DOHH2 (cell line): ENCODE data around the gene STOML1.
A peak's percentile ranks its signal among the peaks of the same experiment; 100 is the strongest.
"Not testable (repeated sequence)": the region's sequence is repeated elsewhere in the genome, so short reads cannot be mapped to it uniquely, and the experiment has no call there.

Source experiments
- H3F3A ChIP-seq: fragments of 200-600 bp; sonication (generic), shearing (Covaris generic); 2 replicates; pipeline ENCODE4 v1.6.0; 2016; ENCODE audit warnings: antibody characterized with exemption, mild to moderate bottlenecking; ENCODE audit not compliant: control insufficient read depth, insufficient read depth
- H3K27ac ChIP-seq: fragments of 200-600 bp; sonication (generic); 2 replicates; pipeline ENCODE4 v1.5.1; 2014; ENCODE audit warnings: low read depth, mild to moderate bottlenecking, low read length, moderate library complexity
- H3K27me3 ChIP-seq: fragments of 200-600 bp; sonication (generic); 2 replicates; pipeline ENCODE4 v1.6.1; 2014; ENCODE audit warnings: mild to moderate bottlenecking, low read length, mixed read lengths; ENCODE audit not compliant: control insufficient read depth
- H3K36me3 ChIP-seq: fragments of 200-600 bp; sonication (generic); 2 replicates; pipeline ENCODE4 v1.6.1; 2014; ENCODE audit warnings: mild to moderate bottlenecking, low read length, moderate library complexity, mixed read lengths; ENCODE audit not compliant: control insufficient read depth
- H3K4me1 ChIP-seq: fragments of 200-600 bp; sonication (generic); 2 replicates; pipeline ENCODE4 v1.6.1; 2014; ENCODE audit warnings: mild to moderate bottlenecking, low read length, mixed read lengths; ENCODE audit not compliant: control insufficient read depth
- H3K4me2 ChIP-seq: fragments of 200-600 bp; sonication (generic); 2 replicates; pipeline ENCODE4 v1.6.0; 2014; ENCODE audit warnings: mild to moderate bottlenecking, low read length, moderate library complexity
- H3K4me3 ChIP-seq: fragments of 200-600 bp; sonication (generic); 2 replicates; pipeline ENCODE4 v1.5.1; 2014; ENCODE audit warnings: mild to moderate bottlenecking, low read length, mixed read lengths
- H3K79me2 ChIP-seq: fragments of 200-600 bp; sonication (generic); 2 replicates; pipeline ENCODE4 v1.6.1; 2014; ENCODE audit warnings: mild to moderate bottlenecking, low read length, mixed read lengths; ENCODE audit not compliant: control insufficient read depth
- H3K9me2 ChIP-seq: fragments of 200-600 bp; sonication (generic); replicated peaks from 2 replicates; pipeline ENCODE4 v1.6.1; 2014; ENCODE audit warnings: mild to moderate bottlenecking, low read length, mixed read lengths; ENCODE audit not compliant: control insufficient read depth
- H3K9me3 ChIP-seq: fragments of 200-600 bp; sonication (generic); 2 replicates; pipeline ENCODE4 v1.6.1; 2014; ENCODE audit warnings: antibody characterized with exemption, low read length, mixed read lengths; ENCODE audit not compliant: control insufficient read depth, insufficient read depth
- H4K20me1 ChIP-seq: fragments of 200-600 bp; sonication (generic); 2 replicates; pipeline ENCODE4 v1.6.0; 2014; ENCODE audit warnings: low read depth, mild to moderate bottlenecking, antibody characterized with exemption, low read length, moderate library complexity; ENCODE audit not compliant: control insufficient read depth, insufficient read depth
- EZH2phosphoT487 ChIP-seq: fragments of 200-600 bp; sonication (generic); IDR thresholded peaks from 2 replicates; pipeline ENCODE4 v1.6.1; 2017; ENCODE audit warnings: borderline replicate concordance, mild to moderate bottlenecking, antibody characterized with exemption, low read length, moderate library complexity, mixed read lengths
- TF ChIP-seq, protein P1 (sequence below): fragments of 200-600 bp; sonication (generic); IDR thresholded peaks from one replicate; pipeline ENCODE4 v1.5.1; 2014; ENCODE audit warnings: antibody characterized with exemption, mild to moderate bottlenecking, low read depth, low read length; ENCODE audit not compliant: poor library complexity, severe bottlenecking

The STOML1 gene

DNA sequence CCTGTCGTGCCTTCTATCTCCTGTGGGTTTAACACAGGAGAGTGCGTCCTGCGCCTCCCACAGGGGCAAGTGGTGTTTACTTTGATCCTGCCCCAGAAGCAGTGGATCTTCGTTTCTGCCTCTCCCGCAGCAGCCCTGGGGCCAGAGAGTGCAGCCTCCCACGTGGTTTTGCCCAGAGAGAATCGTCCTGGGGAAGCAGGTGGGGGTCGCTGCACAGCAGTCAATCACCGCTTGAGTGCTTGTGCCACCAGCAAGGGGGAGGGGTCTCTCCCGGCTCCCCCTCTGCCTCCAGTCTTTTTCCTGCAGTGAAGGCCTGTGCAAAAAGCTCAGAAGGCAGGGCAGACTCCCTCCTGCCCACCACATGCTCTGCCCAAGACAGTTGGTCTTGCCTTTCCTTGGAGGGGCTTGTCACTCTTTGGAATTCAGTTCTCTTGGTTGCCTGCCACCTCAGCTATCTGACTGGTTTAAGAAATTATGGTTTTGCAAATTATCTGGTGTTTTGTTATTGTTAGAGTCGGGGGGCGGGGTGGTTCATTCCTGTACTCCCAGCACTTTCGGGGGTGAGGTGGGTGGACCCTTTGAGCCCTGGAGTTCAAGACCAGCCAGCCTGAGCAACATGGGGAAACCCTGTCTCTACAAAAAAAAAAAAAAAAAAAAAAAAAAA lies 26.9 kb downstream of the STOML1 start:
- Histone ChIP-seq H3K4me1 (peaks cover 22% of the 10 kb centered on the region), H3F3A (no peaks in the 10 kb centered on the region), H3K36me3 (no peaks in the 10 kb centered on the region), H3K9me3 (no peaks in the 10 kb centered on the region), H3K9me2 (no peaks in the 10 kb centered on the region), H4K20me1 (no peaks in the 10 kb centered on the region), H3K27ac (no peak overlapping the region), H3K79me2 (no peaks in the 10 kb centered on the region), H3K27me3 (peaks cover 8% of the 10 kb centered on the region), H3K4me3 (peak overlapping the region; percentile 53), H3K4me2 (peak overlapping the region; percentile 64)
- no peak for TF ChIP-seq EZH2phosphoT487
- TF ChIP-seq, protein P1, sequence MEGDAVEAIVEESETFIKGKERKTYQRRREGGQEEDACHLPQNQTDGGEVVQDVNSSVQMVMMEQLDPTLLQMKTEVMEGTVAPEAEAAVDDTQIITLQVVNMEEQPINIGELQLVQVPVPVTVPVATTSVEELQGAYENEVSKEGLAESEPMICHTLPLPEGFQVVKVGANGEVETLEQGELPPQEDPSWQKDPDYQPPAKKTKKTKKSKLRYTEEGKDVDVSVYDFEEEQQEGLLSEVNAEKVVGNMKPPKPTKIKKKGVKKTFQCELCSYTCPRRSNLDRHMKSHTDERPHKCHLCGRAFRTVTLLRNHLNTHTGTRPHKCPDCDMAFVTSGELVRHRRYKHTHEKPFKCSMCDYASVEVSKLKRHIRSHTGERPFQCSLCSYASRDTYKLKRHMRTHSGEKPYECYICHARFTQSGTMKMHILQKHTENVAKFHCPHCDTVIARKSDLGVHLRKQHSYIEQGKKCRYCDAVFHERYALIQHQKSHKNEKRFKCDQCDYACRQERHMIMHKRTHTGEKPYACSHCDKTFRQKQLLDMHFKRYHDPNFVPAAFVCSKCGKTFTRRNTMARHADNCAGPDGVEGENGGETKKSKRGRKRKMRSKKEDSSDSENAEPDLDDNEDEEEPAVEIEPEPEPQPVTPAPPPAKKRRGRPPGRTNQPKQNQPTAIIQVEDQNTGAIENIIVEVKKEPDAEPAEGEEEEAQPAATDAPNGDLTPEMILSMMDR: peak; percentile 51

DNA sequence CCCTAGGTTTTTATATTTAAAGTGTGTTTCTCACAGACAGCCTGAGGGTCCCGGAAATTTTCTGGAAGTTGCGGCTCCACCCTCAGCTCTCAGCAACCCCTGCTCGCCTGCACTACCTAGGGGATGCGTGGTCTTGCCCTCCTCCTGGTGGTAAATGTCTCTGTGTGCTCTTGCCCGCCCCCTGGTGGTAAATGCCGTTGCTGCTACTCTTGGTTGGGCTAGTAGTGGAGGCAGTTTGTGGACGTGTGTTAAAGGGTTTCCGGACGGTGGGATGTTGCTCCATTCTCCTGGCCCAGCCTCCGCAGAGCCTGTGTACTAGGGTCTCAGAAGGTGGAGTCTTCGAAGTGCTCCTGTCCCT lies 27.4 kb downstream of the STOML1 start:
- no peaks in the 10 kb centered on the region for H4K20me1 ChIP-seq
- H3K27ac ChIP-seq: no peak overlapping the region
- H3K4me1 ChIP-seq: peaks cover 25% of the 10 kb centered on the region
- no peak for TF ChIP-seq EZH2phosphoT487
- TF ChIP-seq, protein P1: peak; percentile 97
- H3K79me2 ChIP-seq: no peaks in the 10 kb centered on the region
- H3K9me2 ChIP-seq: no peaks in the 10 kb centered on the region
- no peaks in the 10 kb centered on the region for H3F3A ChIP-seq
- peaks cover 8% of the 10 kb centered on the region for H3K27me3 ChIP-seq
- H3K9me3 ChIP-seq: no peaks in the 10 kb centered on the region
- peak overlapping the region; percentile 53 for H3K4me3 ChIP-seq
- H3K36me3 ChIP-seq: no peaks in the 10 kb centered on the region
- peak overlapping the region; percentile 64 for H3K4me2 ChIP-seq

GRCh38 chr15:73962433-73962832 lies 29.7 kb downstream of the STOML1 start:
- H3F3A ChIP-seq: peaks cover 2% of the 10 kb centered on the region; the same call in 1 of the 2 replicates
- no peak overlapping the region for H3K27ac ChIP-seq
- no peaks in the 10 kb centered on the region for H3K9me2 ChIP-seq
- TF ChIP-seq, protein P1: no peak
- TF ChIP-seq EZH2phosphoT487: no peak
- no peaks in the 10 kb centered on the region for H3K9me3 ChIP-seq
- no peaks in the 10 kb centered on the region for H3K36me3 ChIP-seq
- H3K79me2 ChIP-seq: no peaks in the 10 kb centered on the region
- peaks cover 38% of the 10 kb centered on the region for H3K4me1 ChIP-seq
- H3K4me2 ChIP-seq: no peak overlapping the region
- no peaks in the 10 kb centered on the region for H4K20me1 ChIP-seq
- peaks cover 10% of the 10 kb centered on the region for H3K27me3 ChIP-seq
- no peak overlapping the region for H3K4me3 ChIP-seq

DNA sequence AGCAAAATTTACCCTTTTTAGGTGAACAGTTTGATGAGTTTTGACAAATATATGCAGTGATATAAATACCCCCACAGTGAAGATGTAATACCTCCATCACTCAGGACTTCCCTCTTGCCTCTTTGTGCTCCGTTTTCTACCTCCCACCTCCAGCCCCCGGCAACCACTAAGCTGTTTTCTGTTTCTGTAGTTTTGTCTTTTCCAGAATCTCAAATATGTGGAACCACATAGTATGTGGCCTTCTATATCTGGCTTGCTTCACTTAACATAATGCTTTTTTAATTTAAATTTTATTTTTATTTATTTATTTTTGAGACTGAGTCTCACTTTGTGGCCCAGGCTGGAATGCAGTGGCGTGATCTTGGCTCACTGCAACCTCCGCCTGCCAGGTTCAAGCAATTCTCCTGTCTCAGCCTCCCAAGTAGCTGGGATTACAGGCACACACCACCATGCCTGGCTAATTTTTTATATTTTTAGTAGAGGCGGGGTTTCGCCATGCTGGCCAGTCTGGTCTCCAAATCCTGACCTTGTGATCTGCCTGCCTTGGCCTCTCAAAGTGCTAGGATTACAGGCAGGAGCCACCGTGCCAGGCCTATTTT lies 31.5 kb downstream of the STOML1 start:
- not testable (repeated sequence) for H3K27ac ChIP-seq, H3K36me3 ChIP-seq, H3K9me3 ChIP-seq, H3K9me2 ChIP-seq, H3F3A ChIP-seq, H3K4me2 ChIP-seq, H3K4me3 ChIP-seq, H3K79me2 ChIP-seq, H4K20me1 ChIP-seq
- H3K4me1 ChIP-seq: peaks cover 24% of the 10 kb centered on the region
- H3K27me3 ChIP-seq: peaks cover 10% of the 10 kb centered on the region
